ENCODE measurements around the gene APBB2. TPM values are rescaled to one million over a fixed set of nuclear protein-coding genes. Genes with fewer than 3 reads are reported as not detected.

APBB2 gene
- polyA plus RNA-seq, 1 donor, result 67.7 TPM

DNA sequence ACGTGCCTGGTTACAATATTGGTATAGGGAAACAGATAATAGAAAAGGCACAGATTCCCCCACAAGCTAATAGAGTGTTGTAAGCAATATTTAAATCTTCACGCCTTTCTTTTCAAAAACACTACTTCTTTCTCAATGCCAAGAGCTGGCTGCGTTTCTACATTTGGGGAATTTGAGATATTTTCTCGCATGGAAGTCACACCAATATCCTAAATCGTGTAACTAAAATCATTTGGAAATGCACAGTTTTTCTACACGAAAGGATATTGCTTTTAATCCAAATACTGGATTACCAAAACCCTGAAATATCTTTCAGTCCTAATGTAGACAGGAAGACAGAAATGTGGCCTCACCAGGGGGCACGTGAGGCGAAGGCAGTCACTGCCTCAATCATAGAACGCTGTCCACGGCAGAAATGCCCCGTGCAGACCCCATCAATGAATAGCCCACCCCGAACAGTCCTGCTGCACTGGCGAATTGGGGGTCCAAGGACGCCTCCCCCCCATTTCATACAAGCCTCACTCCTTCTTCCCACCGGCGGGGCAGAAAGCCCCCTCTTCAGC is 358.0 kb downstream of the APBB2 start:
- no peak for DNase-seq

DNA sequence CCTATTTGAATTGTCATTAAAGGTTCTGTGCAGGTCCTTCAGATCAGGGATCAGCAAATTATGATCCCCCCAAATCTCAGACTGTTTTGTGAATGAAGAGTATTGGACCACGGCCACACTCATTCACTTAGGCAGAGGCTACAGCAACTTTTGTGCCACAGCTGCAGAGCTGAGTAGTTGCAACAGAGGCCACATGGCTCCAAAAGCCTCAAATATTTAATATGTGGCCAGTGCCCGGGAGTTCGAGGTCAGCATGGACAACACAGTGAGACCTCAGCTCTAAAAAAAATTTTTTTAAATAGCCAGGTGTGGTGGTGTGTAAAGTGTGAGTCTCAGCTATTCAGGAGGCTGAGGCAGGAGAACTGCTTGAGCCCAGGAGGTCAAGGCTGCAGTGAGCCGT is 363.8 kb downstream of the APBB2 start:
- DNase-seq, result no peak

- no peak for DNase-seq
Measured at GRCh38 chr4:40848940-40849339, 365.4 kb downstream of the APBB2 start.

DNA sequence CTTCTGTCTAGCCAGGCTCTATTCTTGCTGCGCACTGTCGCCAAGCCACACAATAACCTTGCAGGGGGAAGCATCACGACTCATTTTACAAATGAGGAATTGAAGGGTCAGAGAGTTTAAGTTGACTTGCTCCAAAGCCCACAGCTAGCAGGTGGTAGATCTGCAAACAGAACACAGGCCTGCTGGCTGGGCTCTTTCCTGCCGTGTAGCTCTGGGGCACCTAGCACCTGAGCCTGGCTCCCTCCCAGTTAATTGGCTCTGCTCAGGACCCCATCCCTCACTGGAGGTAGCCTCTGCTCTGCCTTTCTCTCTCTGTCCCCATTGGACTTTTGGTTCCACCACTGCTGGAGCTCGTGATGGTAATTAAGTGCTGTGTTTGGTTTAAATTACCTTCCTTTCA is 366.1 kb downstream of the APBB2 start:
- no peak for DNase-seq

DNA sequence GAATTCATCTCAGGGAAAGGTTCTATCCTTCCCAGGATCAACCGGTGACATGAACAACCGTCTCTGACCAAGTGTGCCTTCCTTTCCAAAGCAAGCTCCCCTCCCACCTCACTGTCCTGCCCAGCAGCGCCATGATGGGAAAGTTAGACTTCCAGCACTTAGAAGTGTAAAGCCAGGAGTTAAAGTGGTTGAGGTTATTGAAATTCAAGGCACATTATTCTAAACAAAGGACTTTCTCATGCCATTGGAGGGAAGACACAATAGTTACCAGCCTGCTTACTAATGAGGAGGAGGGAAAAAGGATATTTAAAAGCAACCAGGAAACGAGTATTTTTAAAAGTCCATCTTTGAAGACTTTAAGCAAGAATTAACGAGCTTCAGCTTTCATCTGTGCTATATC is 367.8 kb downstream of the APBB2 start:
- DNase-seq, result no peak

DNA sequence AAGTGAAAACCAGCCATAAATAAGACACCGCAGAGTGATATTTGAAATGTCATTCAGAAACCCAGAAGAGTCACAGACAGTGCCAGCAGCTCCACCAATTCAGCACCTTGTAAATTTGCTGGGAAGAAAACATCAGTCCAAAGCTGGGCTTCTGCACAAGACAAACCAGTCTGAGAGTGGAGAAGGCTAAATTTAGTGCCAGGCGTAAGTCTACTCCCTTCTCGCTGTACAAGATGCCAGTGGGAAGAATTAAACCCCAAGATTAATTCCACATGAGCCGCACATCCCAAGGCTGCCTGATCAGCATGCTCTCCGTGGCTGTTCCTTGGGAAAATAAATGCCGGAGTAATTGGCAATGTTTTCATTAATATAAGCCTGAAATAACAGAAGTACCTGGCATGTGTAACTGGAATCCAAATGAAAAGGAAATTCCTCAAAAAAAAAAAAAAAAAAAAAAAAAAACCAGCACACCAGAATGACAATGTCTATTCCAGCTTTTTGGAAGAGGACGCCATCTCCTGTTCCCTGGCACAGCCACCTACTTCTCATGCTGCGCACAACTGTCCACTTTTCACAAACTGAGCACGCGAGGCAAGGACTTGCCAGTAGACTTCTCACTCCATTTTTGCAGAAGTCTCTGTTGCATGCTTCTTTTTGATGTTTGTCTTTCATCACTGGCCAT is 369.0 kb downstream of the APBB2 start:
- no peak for DNase-seq

DNA sequence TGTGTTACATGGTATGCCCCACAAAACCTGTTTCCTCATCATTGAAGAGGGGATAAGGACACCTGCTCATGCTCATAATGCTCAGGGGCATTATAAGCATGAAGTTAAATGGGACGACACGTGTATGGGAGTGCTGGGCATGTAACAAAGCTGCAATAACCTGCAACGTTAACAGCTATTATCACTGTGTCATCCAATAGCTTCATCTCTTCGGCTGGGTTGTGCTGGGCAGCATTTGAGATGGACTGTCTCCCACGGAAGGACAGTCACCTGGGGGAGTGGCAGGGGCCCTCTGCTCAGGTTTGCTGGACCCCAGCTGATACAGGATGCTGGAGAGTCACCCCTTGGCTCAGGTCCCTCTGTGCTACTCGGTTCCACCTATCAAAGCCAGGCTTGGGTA is 370.1 kb downstream of the APBB2 start:
- DNase-seq, result no peak

- DNase-seq, result no peak
Measured at GRCh38 chr4:40843696-40844095, 370.6 kb downstream of the APBB2 start.

DNA sequence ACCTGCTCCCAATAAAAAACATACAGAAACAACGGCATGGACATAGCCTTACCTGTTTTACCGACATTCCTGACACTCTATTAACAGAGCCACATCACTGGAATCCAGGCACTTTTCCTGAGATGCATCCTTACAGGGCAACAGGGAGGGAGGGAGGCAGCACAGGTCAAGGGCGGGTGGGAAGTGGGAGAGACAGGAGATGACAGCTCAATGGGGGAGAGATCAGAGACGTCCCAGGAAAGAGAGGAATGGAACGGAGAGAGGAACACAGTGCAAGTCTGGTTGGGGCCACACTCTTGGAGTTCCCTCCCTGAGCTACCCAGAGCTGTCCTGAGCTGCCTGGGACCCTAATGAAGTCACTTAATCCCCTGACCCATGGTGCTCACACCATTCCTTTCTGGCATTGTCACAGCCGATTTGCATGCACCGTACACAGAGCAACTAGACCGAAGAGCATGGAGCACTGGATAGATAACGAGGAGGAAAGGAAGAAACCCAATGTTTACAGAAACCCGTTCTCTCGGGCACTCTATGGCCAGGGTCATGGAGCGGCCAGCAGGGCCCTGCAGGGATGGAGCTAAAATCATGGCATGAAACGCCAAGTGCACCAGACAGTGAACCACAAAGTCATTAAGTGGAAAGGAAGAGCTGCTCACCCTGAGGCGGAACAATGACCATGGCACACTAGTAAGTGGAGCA is 371.5 kb downstream of the APBB2 start:
- no peak for DNase-seq

DNA sequence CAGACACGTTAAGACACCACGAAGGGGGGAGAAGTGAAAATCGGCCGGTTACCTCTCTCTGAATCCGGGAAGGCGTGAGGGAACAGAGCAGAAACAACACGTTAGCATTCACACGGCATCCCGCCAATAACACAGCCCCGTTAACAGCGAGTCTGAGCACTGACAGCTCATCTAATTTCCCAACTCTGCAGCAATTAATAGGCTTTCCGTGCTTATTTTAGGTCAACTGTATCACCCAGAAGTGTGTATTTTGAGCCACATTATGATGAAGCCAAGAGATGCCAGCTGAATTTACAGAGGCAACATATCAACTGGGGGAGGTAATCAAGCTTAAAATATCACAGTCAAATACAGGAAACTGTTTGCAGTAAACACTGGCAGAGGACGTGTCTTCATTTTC is 372.0 kb downstream of the APBB2 start:
- no peak for DNase-seq

GRCh38 chr4:40840985-40841571 is 373.3 kb downstream of the APBB2 start:
- peak; percentile 88 for DNase-seq

DNA sequence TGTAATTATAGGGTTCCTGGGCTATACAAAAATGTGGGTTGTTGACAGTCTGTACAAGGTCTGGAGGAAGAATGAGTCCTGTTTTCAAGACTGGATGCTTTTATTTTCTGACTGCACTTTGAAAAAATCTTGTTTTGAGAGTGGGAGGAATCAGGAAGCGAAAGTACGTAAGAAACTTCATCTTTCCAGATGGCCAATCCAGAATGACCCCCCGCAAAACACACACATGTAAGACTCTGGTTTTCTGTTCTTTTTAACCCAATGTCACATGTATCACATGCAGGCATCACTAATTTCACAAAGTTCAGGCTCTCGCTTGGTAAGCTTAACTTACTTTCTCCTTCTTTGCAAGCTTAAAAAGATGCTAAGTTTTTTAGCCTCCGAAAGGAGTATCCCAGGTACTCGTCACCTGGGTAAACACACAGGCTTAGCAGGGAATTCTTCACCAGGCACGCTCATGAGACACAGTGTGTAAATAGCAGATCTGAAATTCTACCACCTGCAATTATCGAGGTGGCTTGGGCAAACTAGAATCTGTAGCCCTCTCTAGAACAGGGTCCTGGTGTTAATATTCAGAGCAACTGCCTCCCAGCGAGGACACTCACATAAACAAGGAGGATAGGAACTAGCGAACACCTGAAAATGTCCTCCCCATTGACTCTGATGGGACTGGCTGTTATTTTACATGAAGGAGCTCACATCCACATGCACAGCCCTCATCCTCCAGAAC is 373.9 kb downstream of the APBB2 start:
- DNase-seq, result no peak

DNA sequence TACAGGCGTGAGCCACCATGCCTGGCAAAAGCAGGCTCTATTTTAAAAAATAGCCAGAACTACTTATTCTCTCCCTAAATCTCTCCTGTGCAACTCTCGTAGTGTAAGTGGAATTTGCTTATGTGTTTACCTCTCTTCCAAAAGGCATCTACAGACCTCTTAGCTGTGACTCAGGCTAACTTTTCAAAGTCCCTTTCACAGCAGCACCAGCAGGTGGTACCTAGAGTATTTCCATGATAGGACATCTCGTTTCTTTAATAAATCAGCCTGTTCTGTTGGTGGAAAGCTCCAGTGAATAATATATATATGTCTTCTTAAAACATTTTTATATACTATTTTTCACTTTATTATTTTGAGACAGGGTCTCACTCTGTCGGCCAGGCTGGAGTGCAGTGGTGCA is 375.6 kb downstream of the APBB2 start:
- DNase-seq, result no peak

GRCh38 chr4:40837094-40837870 is 377.1 kb downstream of the APBB2 start:
- no peak for DNase-seq

GRCh38 chr4:40833212-40833611 is 381.1 kb downstream of the APBB2 start:
- no peak for DNase-seq

DNA sequence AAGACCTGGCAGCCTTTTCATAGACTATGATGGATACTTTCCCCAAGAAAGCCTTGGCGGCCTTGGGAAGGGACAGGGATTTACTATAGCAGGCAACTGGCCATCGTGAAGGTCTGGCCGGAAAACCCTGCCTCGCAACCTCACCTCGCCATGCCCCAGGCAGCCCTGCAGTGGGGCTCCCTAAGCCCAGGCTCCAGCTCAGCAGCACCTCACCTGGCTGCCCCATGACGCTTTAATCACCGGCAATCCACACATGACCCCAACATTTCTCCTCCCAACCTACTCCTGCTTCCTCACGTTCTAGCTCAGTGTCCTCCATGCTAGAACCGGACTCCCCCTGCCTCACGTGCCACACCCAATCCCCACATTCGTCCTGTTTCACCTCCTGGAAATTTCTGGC is 382.2 kb downstream of the APBB2 start:
- DNase-seq, result no peak

DNA sequence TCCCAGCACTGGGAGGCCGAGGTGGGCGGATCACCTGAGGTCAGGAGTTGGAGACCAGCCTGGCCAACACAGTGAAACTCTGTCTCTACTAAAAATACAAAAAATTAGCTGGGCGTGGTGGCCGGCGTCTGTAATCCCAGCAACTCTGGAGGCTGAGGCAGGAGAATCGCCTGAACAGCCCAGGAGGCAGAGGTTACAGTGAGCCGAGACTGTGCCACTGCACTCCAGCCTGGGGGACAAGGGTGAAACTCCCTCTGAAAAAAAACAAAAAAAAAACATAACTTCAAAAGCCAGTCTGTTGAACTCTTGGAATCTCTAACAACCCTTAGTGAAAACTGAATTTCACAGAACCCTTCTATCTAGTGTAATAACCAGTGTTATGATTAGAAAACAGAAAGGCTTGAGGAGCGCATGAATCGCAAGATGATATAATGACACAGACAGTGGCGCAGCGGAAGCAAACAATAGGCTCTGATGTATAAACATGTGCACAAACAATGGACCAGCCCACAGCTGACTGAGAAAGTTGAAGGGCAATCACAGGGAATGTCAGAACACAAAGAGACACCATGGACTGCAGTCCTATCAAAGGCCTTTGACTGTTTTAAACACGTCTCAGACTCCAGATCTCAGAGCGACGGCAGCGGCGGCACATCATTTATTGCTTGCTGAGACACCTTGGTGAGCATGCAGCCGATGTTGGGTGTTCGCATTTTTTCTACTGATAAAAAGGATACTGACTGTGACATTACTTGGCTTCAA is 383.0 kb downstream of the APBB2 start:
- DNase-seq, result no peak

DNA sequence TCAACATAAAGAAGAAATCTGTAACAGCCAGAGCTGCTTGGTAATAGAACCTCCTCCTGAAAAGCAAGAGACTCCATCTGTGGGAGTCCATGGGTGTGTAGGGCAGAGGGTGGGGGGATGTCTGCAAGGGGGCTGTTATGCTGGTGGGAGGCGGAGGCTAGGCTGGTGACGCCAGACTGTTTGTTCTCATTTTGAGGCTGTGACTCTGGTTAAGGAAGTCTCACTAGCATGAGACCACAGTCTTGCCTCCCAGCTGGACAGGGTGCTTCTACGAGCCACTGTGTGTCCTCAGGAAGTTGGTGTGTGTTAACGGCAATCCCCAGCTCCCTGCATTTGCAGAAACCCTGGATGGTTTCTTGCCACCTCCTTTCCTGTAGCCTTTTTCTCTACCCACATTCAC is 384.8 kb downstream of the APBB2 start:
- DNase-seq, result no peak

DNA sequence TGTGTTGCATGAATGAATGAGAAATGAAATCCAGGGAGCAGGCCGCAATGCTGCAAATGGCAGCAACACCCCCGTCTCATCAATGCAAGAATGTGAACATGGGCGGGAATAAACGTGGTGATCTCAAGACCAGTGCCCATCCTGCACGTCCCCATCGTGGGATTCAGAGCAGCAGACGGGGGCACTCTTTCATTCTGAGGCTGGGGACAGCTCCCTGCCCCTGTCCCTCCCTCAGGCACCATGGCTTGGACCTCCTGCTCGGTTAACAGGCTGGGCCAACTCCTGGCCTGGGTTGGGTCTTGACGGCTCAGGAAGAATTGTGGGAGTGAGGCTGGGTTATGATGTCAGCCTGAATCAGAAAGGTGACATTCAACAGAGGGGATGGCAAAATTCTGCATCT is 385.7 kb downstream of the APBB2 start:
- DNase-seq, result no peak

DNA sequence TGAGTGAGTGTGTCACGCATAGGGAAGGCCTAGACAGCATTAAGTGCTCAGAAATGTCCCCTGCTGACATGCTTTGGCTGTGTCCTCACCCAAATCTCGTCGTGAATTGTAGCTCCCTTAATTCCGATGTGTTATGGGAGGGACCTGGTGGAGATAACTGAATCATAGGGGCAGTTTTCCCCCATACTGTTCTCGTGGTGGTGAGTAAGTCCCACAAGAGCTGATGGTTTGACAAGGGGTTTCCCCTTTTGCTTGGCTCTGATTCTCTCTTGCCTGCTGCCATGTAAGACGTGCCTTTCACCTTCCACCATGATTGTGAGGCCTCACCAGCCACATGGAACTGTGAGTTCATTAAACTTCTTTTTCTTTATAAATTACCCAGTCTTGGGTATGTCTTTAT is 386.6 kb downstream of the APBB2 start:
- no peak for DNase-seq

DNA sequence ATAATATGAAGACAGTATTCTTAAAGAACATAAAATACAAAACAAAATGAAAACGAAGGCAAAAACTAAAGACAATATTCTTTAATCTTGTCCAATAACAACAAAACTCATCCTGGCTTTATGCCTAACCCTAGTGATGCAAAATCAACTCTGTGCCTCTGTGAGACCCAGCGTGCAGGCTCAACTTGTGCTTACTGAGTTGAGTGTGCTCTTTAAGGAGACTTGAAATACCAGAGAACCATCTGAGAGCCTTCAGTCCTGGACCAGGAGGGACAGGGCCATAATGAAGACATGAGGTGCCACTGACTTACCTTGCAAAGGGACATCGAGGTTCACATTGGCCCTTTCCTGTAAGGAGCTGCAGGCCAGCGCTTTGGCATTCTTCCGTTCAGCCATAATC is 387.5 kb downstream of the APBB2 start:
- DNase-seq, result no peak

All from left kidney (tissue), 2 donors.